Right atrium auricular region (tissue), 2 donors: Measurements from ENCODE around the gene B4GALT5. TPM values are rescaled to one million over a fixed set of nuclear protein-coding genes. Genes with fewer than 3 reads are reported as not detected.
"Not testable (repeated sequence)": the region's sequence is repeated elsewhere in the genome, so short reads cannot be mapped to it uniquely, and the experiment has no call there.

Experiments
- DNase-seq: peaks from one replicate; pipeline ENCODE4 v3.0.0-alpha.2; 2019; ENCODE audit warnings: low spot score
- H3K27ac ChIP-seq, 2 donors: fragments of 200-600 bp; sonication (generic); 1 replicate in 1 of 2; 2 replicates in 1 of 2; pipeline ENCODE4 v1.5.1; 2016 to 2019
- H3K27me3 ChIP-seq, 2 donors: fragments of 200-600 bp; sonication (generic); one replicate each; pipeline versions ENCODE4 v1.5.1 to v1.6.0; 2017 to 2019
- H3K36me3 ChIP-seq: fragments of 200-600 bp; sonication (generic); one replicate; pipeline ENCODE4 v1.5.1; 2016
- H3K4me1 ChIP-seq, 2 donors: fragments of 200-600 bp; sonication (generic); one replicate each; pipeline versions ENCODE4 v1.5.1 to v1.6.0; 2017 to 2019
- H3K4me3 ChIP-seq, 2 donors: fragments of 200-600 bp; sonication (generic); 1 replicate in 1 of 2; 2 replicates in 1 of 2; pipeline ENCODE4 v1.5.1; 2017 to 2019; ENCODE audit warnings: mild to moderate bottlenecking in 1 of 2, moderate library complexity in 1 of 2
- H3K9me3 ChIP-seq, 2 donors: fragments of 200-600 bp; sonication (generic); one replicate each; pipeline ENCODE4 v1.5.1; 2019
- total RNA-seq, 2 donors: library from RNA; depleted of rRNA; stranded (reverse); fragments of >200 nt; gene quantifications; one replicate each; pipeline ENCODE4 v1.1.0, GENCODE V29; 2016
- TF ChIP-seq, protein P1 (sequence below), 2 donors: fragments of 200-600 bp; sonication (generic); IDR thresholded peaks; one replicate each; pipeline ENCODE4 v1.5.1; 2019; ENCODE audit warnings: antibody characterized with exemption in 2 of 2

B4GALT5 gene
- total RNA-seq, 2 donors from 2014 or later: 17.7 to 24.4 TPM

DNA sequence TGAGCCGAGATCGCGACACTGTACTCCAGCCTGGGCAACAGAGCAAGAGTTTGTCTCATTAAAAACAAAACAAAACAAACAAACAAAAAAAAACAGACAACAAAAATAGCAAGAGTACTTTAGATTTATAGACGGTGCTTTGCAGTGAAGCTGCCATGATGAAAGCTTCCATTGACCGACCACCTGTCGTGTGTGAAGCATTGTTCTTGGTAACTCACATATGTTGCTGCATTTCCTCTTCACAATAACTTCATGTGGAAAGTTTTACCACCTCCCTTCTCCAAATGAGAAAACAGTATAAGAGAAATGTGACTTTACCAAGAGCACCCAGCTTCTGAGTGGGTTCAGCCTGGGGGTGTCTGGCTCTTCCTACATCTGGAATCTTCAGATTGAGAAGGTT lies 89.4 kb downstream of the B4GALT5 start:
- Histone ChIP-seq H3K4me1 (peaks cover 0 to 5% of the 10 kb centered on the region in 2 donors), H3K36me3 (no peaks in the 10 kb centered on the region), H3K27ac (no peak overlapping the region), H3K9me3 (peaks cover 0 to 20% of the 10 kb centered on the region in 2 donors), H3K4me3 (no peak overlapping the region), H3K27me3 (no peaks in the 10 kb centered on the region)
- TF ChIP-seq, protein P1, sequence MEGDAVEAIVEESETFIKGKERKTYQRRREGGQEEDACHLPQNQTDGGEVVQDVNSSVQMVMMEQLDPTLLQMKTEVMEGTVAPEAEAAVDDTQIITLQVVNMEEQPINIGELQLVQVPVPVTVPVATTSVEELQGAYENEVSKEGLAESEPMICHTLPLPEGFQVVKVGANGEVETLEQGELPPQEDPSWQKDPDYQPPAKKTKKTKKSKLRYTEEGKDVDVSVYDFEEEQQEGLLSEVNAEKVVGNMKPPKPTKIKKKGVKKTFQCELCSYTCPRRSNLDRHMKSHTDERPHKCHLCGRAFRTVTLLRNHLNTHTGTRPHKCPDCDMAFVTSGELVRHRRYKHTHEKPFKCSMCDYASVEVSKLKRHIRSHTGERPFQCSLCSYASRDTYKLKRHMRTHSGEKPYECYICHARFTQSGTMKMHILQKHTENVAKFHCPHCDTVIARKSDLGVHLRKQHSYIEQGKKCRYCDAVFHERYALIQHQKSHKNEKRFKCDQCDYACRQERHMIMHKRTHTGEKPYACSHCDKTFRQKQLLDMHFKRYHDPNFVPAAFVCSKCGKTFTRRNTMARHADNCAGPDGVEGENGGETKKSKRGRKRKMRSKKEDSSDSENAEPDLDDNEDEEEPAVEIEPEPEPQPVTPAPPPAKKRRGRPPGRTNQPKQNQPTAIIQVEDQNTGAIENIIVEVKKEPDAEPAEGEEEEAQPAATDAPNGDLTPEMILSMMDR (IDR thresholded peaks at IDR 0.05): no peak
- no peak for DNase-seq

DNA sequence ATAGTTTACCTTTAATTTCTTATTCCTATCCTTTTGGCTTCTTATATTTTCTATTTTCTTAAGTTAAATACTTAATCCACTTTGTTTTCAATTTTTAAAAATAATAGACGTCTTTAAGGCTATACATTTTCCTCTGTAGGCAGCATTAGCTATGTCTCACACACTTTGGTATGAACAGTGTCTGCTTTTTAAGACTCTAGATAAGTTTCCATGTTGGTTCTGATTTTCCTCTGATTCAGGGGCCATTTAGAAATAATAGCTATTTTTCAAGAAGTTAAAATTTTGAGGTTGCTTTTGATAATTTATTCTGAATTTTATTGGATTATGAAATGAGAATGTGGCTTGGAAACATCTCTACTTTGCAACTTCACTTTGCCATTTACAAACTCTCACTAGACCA lies 91.4 kb downstream of the B4GALT5 start:
- no peaks in the 10 kb centered on the region for H3K27me3 ChIP-seq
- H3K4me1 ChIP-seq: peaks cover 0 to 5% of the 10 kb centered on the region in 2 donors
- peaks cover 0 to 11% of the 10 kb centered on the region in 2 donors for H3K9me3 ChIP-seq
- TF ChIP-seq, protein P1 (IDR thresholded peaks at IDR 0.05): no peak
- DNase-seq: no peak
- H3K4me3 ChIP-seq: no peak overlapping the region
- H3K27ac ChIP-seq: no peak overlapping the region
- no peaks in the 10 kb centered on the region for H3K36me3 ChIP-seq

DNA sequence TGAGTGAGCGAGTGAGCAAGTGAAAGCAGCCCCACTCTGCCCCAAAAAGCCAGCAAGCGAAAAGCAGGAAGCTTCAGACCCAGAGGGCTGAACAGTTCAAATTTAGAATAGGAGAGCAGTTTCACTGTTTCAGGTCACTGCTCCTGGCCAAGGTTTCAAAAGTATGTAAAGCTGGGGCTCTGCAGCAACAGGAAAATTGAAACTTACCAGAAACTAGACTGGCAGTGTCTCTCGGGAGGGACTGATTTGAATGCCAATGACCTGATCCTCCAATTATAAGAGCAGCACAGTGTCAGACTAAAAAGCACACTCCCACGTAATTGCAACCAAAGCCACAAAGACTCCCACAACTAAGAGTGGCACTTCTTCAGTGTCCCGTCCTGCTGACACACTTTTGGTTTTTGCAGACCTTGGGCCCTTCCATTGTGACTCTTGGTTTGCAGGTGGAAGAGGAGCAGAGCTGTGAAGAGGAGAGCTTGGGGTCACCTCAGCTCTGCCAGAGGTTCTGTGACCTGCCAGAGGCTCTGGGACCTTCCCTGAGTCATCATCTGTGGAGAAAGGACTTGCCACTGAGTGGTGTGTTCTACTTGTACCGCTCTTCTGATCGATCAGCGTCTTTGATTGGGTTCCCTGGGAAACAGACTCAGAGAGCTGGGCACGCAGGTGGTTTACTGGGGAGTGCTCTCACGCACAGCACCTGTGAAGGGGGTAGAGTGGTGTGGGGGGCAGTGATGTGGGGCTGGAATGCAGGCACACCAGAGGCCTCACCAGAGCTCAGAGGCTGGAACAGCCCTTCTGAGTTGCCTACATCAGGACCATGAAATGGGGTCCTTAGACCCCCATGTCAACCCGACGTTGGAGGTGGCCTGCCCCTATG lies 93.1 kb downstream of the B4GALT5 start:
- Histone ChIP-seq H3K9me3 (peaks cover 0 to 11% of the 10 kb centered on the region in 2 donors), H3K4me1 (peaks cover 0 to 9% of the 10 kb centered on the region in 2 donors), H3K27me3 (no peaks in the 10 kb centered on the region), H3K36me3 (no peaks in the 10 kb centered on the region), H3K27ac (no peak overlapping the region), H3K4me3 (no peak overlapping the region)
- TF ChIP-seq, protein P1 (IDR thresholded peaks at IDR 0.05): no peak
- DNase-seq: no peak

DNA sequence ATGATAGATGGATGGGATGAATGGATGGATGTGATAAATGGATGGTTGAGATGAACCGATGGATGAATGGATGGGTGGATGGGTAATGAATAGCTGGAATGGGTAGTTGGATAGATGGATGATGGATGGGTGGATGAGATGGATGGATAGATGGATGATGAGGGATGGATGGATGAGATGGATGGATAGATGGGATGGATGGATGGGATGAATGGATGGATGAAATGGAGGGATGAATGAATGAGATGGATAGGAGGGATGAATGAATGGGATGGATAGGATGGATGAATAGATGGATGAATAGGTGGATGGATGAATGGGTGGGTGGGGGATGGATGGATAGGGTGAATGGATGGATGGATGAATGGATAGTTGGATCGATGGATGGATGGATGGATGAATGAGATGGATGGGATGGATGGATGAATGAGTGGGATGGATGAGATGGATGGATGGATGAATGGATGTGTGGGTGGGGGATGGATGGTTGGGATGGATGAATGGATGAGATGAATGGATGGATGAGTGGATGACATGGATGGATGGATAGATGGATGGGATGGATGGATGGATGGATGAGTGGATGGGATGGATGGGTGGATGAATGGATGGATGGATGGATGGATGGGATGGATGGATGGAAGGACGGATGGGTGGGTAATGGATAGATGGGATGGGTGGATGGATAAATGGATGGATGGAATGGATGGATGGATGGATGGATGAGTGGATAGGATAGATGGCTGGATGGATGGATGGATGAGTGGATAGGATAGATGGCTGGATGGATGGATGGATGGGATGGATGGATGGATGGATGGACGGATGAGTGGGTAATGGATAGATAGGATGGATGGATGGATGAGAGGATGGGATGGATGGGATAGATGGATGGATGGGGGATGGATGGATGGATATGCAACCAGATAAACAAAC lies 94.3 kb downstream of the B4GALT5 start:
- H3K36me3 ChIP-seq: no peaks in the 10 kb centered on the region
- peaks cover 0 to 11% of the 10 kb centered on the region in 2 donors for H3K9me3 ChIP-seq
- TF ChIP-seq, protein P1 (IDR thresholded peaks at IDR 0.05): no peak
- DNase-seq: no peak
- no peaks in the 10 kb centered on the region for H3K27me3 ChIP-seq
- peaks cover 0 to 6% of the 10 kb centered on the region in 2 donors for H3K4me1 ChIP-seq
- no peak overlapping the region for H3K27ac ChIP-seq
- H3K4me3 ChIP-seq: no peak overlapping the region

DNA sequence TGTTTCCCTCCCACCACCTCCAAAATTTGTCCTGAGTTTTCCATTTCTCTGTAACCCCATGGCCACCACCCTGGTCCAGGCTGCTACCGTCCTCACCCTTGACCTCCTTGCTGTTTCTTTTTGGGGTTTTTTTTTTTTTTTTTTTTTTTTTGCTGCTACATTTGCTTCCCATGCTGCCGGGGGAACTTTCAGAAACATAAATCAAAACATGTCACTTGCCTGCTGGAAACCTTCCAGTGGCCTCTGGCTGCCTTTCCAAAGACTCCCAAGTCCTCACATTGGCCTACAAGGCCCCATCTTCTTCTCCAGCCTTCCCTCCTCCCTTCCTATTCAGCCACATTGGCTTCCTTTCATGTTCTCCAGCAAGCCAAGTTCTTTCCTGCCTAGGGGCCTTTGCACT lies 95.4 kb downstream of the B4GALT5 start:
- H3K4me3 ChIP-seq: no peak overlapping the region
- H3K9me3 ChIP-seq: peaks cover 0 to 11% of the 10 kb centered on the region in 2 donors
- DNase-seq: no peak
- TF ChIP-seq, protein P1 (IDR thresholded peaks at IDR 0.05): no peak
- H3K27ac ChIP-seq: no peak overlapping the region
- no peaks in the 10 kb centered on the region for H3K36me3 ChIP-seq
- H3K27me3 ChIP-seq: no peaks in the 10 kb centered on the region
- H3K4me1 ChIP-seq: peaks cover 0 to 6% of the 10 kb centered on the region in 2 donors

DNA sequence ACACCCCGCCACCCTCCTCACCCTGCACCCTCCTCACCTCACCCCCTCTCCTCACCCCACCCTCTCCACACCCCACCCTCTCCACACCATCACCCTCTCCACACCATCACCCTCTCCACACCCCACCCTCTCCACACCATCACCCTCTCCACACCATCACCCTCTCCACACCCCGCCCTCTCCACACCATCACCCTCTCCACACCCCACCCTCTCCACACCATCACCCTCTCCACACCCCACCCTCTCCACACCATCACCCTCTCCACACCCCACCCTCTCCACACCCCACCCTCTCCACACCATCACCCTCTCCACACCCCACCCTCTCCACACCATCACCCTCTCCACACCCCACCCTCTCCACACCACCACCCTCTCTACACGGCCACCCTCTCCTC lies 96.3 kb downstream of the B4GALT5 start:
- not testable (repeated sequence) for DNase-seq, H3K4me1 ChIP-seq, H3K27me3 ChIP-seq, H3K9me3 ChIP-seq, H3K4me3 ChIP-seq, H3K27ac ChIP-seq, H3K36me3 ChIP-seq
